ENCODE results near the gene ANO9. TPM values are rescaled to one million over a fixed set of nuclear protein-coding genes. Genes with fewer than 3 reads are reported as not detected.
A peak's percentile ranks its signal among the peaks of the same experiment; 100 is the strongest.

Gene ANO9
- total RNA-seq, 4 donors from 2014 or later = 11.0 to 22.1 (median 16.2) TPM

DNA sequence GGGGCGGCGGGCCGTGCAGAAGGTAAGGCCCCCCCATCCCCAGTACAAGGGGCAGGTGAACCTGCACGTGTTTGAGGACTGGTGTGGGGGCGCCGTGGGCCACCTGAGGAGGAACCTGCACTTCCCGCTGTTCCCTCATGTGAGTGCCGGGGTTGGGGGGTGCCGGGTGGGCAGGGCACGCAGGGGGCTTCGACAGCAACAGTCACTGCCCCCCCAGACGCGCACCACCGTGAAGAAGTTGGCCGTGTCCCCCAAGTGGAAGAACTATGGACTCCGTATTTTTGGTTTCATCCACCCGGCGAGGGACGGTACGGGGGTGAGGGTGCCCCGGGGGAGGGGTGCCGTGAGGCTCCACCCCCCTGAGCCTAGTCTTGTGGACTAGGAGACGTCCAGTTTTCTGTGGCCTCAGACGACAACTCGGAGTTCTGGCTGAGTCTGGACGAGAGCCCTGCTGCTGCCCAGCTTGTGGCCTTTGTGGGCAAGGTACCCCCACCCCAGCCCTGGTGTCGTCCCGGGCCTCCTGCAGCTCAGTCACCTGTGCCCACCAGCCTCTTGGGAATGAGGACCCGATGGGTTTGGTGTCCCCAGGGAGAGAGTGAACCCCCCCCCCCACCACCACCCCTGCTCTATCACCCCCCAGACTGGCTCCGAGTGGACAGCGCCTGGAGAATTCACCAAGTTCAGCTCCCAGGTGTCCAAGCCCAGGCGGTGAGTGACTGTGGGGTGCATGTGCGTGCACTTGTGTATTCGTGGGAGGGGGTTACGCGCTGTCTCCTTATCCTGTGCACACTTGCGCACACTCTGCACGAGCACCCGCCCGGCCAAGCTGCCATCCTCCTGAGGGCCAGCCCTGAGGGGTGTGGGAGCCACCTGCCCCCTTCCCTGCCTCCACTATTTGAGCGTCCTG is 68.7 kb downstream of the ANO9 start:
- Histone ChIP-seq H3K9me3 (no peaks in the 10 kb centered on the region), H3K36me3 (no peaks in the 10 kb centered on the region), H3K27me3 (peaks cover 4 to 25% (median 9%) of the 10 kb centered on the region in 4 donors), H3K4me1 (peaks cover 9 to 25% (median 11%) of the 10 kb centered on the region in 3 donors), H3K27ac (no peak overlapping the region), H3K4me3 (no peak overlapping the region)
- 70 to 88% methylated on average over 5 to 8 of the region's 41 CpGs for WGBS, 2 donors
- TF ChIP-seq POLR2A (IDR thresholded peaks at IDR 0.05) = no peak
- TF ChIP-seq, protein P1, sequence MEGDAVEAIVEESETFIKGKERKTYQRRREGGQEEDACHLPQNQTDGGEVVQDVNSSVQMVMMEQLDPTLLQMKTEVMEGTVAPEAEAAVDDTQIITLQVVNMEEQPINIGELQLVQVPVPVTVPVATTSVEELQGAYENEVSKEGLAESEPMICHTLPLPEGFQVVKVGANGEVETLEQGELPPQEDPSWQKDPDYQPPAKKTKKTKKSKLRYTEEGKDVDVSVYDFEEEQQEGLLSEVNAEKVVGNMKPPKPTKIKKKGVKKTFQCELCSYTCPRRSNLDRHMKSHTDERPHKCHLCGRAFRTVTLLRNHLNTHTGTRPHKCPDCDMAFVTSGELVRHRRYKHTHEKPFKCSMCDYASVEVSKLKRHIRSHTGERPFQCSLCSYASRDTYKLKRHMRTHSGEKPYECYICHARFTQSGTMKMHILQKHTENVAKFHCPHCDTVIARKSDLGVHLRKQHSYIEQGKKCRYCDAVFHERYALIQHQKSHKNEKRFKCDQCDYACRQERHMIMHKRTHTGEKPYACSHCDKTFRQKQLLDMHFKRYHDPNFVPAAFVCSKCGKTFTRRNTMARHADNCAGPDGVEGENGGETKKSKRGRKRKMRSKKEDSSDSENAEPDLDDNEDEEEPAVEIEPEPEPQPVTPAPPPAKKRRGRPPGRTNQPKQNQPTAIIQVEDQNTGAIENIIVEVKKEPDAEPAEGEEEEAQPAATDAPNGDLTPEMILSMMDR (IDR thresholded peaks at IDR 0.05) = no peak
- DNase-seq = no peak
- intact Hi-C loops (cut with DNase I) = no loop called here

DNA sequence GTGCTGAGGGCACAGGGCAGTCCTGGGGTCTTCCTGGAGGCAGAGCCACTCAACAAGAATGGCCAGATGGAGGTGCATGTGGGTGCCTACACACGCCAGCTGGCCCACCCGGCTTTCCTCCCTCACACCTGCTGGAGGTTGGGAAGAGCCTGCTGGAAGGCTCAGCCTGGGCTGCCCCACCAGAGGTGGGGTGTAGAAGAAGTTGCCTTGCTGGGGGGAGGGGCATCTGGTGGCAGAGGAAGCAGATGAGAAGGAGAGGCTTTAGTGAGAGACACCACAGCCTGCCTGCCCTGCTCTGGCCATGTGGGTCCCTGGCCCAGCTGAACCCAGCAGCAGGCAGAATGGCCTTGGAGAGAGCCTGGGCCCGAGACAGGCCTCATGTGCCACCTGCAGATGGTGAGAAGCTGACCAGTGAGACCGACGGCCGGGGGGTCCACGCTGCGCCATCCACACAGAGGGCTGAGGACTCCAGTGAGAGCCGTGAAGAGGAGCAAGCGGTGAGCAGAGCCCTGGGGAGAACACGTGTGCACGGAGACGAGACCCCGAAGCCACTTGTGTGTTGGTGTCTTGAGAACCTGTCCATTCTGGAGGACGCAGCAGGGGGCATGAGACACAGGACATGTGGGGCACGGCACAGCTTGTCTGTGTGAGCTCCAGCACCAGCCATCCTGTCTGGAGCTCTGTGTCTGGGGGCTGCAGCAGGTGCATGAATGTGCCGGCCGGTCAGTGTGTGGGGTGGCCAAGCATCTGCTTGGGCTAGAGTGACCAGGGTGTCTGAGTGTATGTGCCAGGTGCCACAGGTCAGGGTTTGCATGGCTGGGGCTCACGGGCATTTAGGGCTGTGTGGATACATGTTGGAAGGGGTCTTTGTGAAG is 69.9 kb downstream of the ANO9 start:
- TF ChIP-seq, protein P1 (IDR thresholded peaks at IDR 0.05) = no peak
- TF ChIP-seq POLR2A (IDR thresholded peaks at IDR 0.05) = no peak
- Histone ChIP-seq H3K4me1 (peaks cover 9 to 30% (median 11%) of the 10 kb centered on the region in 3 donors), H3K36me3 (no peaks in the 10 kb centered on the region), H3K27ac (no peak overlapping the region), H3K4me3 (no peak overlapping the region), H3K9me3 (no peaks in the 10 kb centered on the region), H3K27me3 (peaks cover 6 to 37% (median 13%) of the 10 kb centered on the region in 4 donors)
- WGBS, 2 donors = 66 to 77% methylated on average over 5 to 13 of the region's 19 CpGs
- intact Hi-C loops (cut with DNase I) = no loop called here
- DNase-seq = no peak

DNA sequence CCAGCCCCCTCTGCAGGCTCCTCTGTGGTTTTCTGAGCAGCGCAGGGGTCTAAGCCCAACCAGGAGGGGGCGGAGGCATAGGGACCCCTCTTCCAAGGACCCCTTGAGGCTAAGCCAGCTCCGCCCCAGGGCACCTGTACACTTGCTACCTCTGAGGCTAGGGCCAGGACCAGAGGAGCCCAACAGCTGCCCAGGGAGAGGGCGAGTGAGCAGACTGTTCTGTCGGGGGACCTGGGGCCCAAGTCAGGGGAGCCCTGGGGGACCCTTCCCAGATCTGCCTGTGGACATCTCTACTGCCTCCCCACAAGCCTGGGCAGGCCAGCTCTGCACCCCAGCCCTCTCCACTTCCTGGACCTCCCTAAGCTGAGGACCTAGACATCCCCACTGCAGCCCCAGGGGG is 70.8 kb downstream of the ANO9 start:
- Histone ChIP-seq H3K36me3 (no peaks in the 10 kb centered on the region), H3K27ac (no peak overlapping the region), H3K9me3 (no peaks in the 10 kb centered on the region), H3K4me3 (no peak overlapping the region), H3K4me1 (peaks cover 9 to 30% (median 11%) of the 10 kb centered on the region in 3 donors), H3K27me3 (peaks cover 6 to 46% (median 16%) of the 10 kb centered on the region in 4 donors)
- no peak for DNase-seq
- no CpG with 5 or more reads among the region's 5 CpGs for WGBS, 2 donors
- no peak for TF ChIP-seq POLR2A (IDR thresholded peaks at IDR 0.05)
- TF ChIP-seq, protein P1 (IDR thresholded peaks at IDR 0.05) = no peak
- intact Hi-C loops (cut with DNase I) = no loop called here

DNA sequence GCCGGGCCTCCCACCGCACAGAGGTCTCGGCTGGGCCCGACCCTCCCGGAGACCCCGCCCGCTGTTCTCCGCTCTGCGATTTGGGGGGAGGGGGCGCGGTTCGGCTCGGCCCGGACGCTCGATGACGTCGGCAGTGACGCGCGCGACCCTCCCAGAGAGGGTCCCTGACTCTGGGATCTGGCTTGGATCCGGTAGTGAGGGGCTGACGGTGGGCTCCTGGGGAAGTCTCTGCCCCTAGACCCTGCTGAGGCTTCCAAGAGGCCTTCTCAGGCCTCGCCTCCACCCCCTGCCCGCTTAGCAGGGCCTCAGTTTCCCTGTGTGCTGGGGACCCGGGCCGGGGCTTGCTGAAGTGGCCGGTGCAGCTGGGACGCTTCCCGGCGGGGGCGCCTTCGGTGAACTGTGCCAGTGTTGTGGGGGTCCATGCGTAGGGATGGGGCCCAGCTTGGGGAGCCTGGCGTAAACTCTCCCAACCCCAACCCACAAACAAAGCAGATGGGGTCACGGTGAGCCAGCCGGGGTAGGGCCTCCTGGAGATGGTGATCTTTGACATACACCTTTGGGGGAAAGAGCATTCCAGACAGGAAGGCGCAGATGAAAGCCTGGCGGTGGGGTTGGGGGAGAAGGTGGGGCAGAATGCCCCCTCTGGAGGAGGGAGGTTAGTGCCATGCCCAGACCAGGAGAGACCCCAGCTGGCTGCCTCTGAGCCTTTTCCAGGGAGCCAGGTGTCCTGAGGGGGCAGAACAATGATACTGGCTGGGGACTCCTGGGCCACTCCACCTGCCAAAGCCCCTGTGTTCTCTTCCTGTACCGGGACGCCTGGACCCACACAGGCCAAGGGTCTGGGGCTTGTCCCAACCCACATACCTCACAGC is 71.5 kb downstream of the ANO9 start:
- intact Hi-C loops (cut with DNase I) = no loop called here
- peaks cover 9 to 30% (median 11%) of the 10 kb centered on the region in 3 donors for H3K4me1 ChIP-seq
- peak overlapping the region in 2 of 4 donors; percentile 33 to 39 for H3K4me3 ChIP-seq
- DNase-seq = no peak
- no peak overlapping the region for H3K27ac ChIP-seq
- H3K9me3 ChIP-seq = no peaks in the 10 kb centered on the region
- H3K27me3 ChIP-seq = peaks cover 6 to 51% (median 17%) of the 10 kb centered on the region in 4 donors
- WGBS, 2 donors = 37 to 57% methylated on average over 2 to 4 of the region's 42 CpGs
- no peaks in the 10 kb centered on the region for H3K36me3 ChIP-seq
- TF ChIP-seq POLR2A (IDR thresholded peaks at IDR 0.05) = no peak
- TF ChIP-seq, protein P1 (IDR thresholded peaks at IDR 0.05) = no peak

All from esophagus squamous epithelium (tissue), 5 donors.